GM21526 (cell line): ENCODE data around the gene VPS18.

Experiments
- ATAC-seq: cut with Tn5 transposase; IDR thresholded peaks from one replicate; pipeline ENCODE4 v1.9.1; 2021; ENCODE audit warnings: moderate library complexity; ENCODE audit not compliant: unreplicated experiment, low FRiP score

The VPS18 gene

DNA sequence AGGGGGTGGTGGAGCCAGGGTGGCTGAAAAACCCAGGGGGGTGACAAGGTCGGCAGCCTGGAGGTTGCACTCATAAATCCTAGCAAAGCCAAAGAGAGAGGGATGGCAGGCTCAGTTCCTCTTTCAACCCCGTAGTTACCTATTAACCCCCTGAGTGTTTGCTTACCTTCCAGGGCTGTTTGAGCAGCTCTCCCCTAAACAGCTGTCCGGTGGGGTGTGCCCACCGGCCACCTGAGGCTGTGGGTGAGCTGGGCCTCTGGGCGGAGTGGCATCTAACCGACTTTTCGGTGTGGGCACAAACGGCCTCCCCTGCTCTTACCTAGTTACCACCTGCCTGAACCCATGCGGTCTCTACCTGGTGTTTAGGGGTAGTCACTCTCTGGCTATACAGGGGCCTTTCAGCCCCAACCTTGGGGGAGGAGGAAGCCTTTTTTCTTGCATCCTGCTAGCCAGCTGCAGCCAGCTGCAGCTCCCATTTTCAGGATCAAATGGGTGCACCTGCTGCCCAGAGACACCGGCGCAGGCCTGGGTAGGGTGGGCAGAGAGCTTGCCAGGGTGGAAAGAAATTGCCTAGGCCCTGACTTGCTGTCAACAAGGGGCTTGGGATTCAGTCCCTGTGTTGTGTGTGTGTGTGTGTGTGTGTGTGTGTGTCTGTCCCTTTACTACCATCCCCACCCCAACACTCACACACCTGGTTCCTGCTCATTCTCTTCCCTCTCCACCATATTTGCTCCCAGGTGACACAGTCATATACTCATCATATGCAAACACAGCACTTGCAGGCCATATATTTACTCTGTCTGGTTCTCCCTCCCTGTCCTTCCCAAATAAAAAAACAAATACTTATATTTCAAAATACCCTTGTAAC lies 38.6 kb downstream of the VPS18 start:
- no peak for ATAC-seq

DNA sequence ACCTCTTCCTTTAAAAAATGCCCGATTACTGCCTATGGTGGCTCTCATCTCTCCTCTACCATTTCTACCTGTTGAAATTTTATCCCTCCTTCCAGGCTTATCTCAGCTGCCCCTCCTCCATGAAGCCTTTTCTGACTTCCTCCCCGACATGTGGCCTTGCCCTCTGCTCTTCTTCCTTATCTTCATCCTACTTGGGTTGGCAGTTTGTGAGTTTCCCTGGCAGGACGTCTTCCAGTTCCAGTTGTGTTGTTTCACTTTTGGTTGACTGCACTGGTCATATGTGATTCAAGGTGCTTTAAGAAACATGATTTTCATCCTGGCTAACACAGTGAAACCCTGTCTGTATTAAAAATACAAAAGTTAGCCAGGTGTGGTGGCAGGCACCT lies 39.3 kb downstream of the VPS18 start:
- ATAC-seq: no peak

- no peak for ATAC-seq
These were observed 40.2 kb downstream of the VPS18 start for GRCh38 chr15:40934457-40934856.

DNA sequence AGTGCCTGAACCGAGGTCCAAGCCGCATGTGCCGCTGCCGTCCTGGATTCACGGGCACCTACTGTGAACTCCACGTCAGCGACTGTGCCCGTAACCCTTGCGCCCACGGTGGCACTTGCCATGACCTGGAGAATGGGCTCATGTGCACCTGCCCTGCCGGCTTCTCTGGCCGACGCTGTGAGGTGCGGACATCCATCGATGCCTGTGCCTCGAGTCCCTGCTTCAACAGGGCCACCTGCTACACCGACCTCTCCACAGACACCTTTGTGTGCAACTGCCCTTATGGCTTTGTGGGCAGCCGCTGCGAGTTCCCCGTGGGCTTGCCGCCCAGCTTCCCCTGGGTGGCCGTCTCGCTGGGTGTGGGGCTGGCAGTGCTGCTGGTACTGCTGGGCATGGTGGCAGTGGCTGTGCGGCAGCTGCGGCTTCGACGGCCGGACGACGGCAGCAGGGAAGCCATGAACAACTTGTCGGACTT lies 42.0 kb downstream of the VPS18 start:
- no peak for ATAC-seq

- no peak for ATAC-seq
These were observed 42.7 kb downstream of the VPS18 start for GRCh38 chr15:40936709-40937666.

- no peak for ATAC-seq
These were observed 43.7 kb downstream of the VPS18 start for GRCh38 chr15:40937762-40938535.

DNA sequence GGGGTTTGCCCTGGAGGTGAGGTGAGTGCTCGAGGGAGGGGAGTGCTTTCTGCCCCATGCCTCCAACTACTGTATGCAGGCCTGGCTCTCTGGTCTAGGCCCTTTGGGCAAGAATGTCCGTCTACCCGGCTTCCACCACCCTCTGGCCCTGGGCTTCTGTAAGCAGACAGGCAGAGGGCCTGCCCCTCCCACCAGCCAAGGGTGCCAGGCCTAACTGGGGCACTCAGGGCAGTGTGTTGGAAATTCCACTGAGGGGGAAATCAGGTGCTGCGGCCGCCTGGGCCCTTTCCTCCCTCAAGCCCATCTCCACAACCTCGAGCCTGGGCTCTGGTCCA lies 44.3 kb downstream of the VPS18 start:
- no peak for ATAC-seq

DNA sequence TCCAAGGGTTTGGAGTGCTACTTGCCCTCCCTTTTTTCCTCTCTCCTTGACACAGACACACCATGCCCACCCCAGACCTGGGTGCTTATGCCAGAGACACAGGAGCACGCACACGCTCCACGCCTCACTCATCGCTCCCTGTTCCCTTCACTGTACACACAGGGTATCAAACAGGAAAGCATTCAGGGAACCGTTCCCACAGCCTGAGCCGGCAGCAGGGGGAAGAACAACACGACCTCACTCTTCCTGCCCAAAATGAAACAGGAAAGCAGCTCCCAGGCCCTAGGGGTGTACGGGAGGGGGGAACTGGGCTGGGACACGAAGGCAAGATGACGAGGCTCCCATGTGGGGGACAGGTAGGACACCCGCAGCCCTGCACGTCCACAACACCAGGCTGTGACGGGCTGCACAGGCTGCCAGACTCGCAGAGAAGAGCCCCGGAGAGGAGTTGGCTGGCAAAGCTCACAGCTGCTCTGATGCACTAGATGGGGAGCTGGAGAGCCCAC lies 46.1 kb downstream of the VPS18 start:
- no peak for ATAC-seq

DNA sequence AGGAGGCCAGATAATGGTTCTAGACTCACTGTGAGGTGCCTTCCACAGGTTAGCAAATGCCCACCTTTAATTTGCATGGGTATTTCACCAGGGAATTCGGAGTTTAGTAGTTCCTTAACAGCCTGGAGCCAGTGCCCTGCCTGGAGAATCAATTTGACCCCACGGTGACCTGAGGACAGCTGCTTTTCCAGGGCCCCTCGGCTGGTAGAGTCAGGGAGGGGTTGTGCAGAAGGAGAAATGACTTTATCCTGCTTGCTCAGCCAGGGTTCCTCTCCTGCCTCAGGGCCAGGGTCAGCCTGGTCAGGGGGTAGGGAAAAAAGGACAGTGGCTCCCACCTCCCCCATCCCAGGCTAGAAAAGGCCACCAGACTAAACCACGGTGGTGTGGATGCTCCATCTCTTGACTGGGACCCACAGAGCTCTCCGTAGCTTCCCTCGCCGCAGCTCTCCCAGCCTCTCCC lies 46.8 kb downstream of the VPS18 start:
- ATAC-seq: no peak

DNA sequence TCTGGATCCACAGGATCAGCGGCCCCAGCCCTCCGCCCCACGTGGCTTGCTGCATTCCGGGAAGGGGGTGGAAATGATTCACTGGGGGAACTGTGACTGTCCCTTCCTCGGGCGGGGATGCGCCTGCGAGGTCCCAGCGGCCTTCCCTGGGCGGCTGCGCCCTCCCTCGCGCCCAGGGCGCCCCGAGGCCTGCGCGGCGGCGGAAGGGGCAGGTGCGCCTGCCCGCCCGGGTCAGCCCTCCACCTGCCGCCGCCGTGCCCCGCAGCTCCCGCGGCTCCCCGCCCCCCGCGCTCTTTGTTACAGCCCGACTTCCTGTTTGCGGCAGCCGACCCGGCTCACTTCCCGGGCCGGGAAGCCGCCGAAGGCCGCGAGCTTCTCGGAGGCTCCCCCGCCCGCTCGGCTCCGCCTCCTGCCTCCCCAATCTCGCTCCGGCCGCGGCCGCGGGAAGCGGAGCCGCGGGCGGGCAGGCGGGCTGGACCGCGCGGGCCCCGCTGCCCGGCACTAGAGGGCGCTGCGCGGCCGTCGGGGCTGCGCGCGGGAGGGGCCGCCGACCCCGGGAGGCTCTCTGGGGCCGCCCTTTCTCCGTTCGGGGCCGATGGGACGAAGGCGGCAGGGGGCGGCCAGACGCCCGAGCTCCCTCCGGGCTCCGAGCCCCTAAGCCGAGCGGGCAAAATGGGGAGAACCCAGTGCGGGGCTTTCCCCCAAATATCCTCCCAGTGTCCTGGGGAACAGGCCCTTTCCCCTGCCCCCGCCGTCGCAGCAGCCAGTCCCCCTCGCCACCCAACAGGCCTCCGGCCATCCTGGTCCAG lies 47.5 kb downstream of the VPS18 start:
- ATAC-seq: peak; percentile 54

- no peak for ATAC-seq
These were observed 48.1 kb downstream of the VPS18 start for GRCh38 chr15:40942337-40942854.

DNA sequence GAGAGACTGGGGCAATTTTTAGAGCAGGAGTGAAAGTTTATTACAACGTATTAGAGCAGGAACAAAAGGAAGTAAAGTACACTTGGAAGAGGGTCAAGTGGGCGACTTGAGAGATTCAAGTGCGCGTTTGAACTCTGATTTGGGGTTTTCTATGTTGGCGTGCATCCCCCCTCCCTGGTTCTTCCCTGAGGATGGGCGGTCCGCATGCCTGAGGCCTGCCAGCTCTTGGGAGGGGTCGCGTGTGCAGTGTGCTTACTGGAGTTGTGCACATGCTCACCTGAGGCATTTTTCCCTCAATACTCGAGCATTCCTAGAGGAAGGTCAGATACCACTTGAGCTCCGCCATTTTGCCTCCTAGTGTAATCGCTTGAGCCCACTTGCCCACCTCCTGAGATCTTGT lies 48.6 kb downstream of the VPS18 start:
- ATAC-seq: no peak

GRCh38 chr15:40943764-40944365 lies 49.6 kb downstream of the VPS18 start:
- ATAC-seq: no peak

DNA sequence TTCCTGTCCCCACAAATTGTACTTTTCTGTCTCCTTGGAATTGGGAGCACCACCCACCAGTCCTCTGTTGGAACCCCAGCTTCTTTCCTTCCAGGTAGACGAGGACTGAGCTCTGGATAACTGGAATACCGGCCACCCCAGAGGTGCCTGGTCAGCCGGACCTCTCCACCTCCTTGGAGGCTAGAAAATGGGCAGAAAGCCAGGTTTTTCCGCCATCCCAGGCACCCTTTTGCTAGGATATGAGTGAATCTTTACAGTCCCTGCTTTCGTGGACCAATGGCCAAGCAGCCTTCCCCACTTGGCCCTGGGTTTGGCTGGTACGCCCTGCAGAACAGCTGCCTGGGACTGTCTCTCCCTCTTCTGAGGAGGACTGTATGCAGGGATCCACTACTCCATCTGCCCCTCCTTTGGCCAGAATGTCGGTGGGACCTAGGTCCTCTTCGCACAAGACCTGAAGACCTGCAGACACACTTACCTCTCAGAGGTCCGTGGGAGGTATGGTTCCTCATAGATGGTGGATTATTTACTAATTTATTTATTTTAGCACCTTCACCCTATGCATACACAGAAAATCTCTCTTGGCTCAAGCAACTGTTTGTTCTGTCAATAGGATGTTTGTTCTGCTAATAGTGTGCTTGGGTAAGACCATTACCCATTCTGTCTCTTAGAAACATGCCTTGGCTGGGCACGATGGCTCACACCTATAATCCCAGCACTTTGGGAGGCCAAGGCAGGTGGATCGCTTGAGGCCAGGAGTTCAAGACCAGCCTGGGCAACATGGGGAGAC lies 50.5 kb downstream of the VPS18 start:
- ATAC-seq: no peak

DNA sequence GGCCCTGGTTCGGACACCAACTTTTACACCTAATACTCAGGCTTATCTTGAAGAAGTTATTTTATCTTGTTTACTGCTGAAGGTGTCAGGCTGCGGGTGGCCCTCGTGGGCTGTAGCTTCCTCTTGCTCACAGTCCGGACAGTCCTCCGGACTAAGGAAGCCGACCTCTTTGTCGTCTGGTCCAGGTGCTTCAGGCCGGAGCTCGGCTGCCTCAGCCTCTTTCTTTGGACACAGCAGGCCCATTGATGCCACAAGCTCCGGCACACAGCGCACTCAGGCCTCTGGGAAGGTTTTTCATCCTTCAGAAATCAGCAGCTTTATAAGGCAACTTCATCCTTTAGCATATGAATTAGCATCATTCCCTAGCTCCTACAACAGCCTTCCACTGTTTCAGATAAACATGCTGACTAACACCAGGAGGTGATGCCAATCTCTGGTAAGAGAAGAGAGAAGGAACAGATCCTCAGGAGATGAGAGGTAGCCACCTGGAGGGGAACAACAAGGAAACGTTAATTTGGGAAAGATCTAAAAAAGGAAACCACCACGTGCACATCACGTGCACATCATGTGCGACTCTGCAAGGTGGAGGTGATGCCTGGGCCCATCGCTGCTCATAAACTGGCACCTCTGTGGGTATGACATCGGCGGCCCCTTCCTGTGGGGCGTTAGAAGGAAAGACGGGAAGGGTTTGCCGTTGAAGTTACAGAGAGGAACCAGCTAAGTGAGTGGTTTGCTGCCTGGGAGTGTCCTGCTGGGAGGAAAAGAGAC lies 54.6 kb downstream of the VPS18 start:
- ATAC-seq: no peak

DNA sequence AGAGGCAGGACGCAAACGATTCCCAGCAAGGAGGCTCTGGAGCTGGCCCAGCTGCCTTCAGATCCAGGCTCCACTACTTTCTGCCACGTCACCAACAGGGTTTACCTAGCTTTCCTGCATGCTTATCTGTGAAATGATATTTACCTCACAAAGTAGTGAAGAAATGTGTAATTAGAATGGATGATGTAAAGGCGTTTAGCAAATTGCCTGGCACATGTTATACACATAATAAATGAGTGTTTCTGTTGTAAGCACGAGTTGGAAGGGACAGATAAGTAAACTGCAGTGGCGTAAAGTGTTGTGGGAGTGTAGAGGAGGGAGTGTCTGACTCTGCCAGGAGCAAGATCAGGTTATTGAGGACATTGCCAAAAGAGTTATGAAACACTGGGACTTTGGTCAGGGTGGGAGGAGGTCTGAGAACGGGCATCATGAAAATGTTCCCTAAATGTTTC lies 55.5 kb downstream of the VPS18 start:
- ATAC-seq: no peak

DNA sequence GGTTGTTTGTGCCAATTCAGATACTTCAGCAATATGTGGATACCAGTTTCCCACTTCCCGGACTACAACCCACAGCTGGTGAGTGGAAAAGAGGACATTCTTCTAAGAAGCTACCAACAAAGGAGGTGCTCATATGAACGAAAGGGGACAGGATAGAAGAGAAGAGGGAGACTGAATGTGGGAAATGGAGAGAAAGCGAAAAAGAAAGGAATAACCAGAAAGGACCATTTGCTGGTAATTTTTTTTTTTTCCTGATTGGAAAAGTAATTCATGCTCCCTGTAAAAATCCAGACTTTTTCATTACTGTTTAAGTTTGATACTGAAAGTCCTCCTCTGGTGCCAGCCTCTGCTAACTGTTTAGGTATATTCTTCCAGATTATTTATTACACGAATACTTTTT lies 57.5 kb downstream of the VPS18 start:
- no peak for ATAC-seq
